HepG2 (cell line): ENCODE results near the gene BST2. TPM values are rescaled to one million over a fixed set of nuclear protein-coding genes. Genes with fewer than 3 reads are reported as not detected.

ENCODE experiments used
- ATAC-seq: fragments of 200-7000 bp; cut with Tn5 transposase; 3 replicates; pipeline ENCODE4 v1.9.1; 2020; ENCODE audit warnings: mild to moderate bottlenecking, moderate library complexity
- BruUV-seq: library from RNA; stranded (reverse); fragments of 400-500 nt; replicated peaks from 2 replicates; lab custom pipeline; 2021; lab: Mats Ljungman, UMichigan
- CTCF ChIA-PET: fragments of 300-600 bp; formaldehyde crosslinking; extraction: SDS; loops from one replicate; lab custom pipeline; 2021; ENCODE audit warnings: low total read pairs, inconsistent platforms, low intra/inter-chr PET ratio; lab: Yijun Ruan, JAX
- POLR2A ChIA-PET: fragments of 350-600 bp; sonication (Branson Sonifier 250); formaldehyde crosslinking; loops from one replicate; lab custom pipeline; 2020; ENCODE audit warnings: antibody characterized with exemption, inconsistent platforms; lab: Yijun Ruan, JAX
- DNase-seq: peaks from one replicate; pipeline ENCODE4 v3.0.0-alpha.2; 2015; ENCODE audit warnings: low spot score
- FAIRE-seq: peaks from 3 replicates; lab custom pipeline; 2011; peaks lifted over from hg19 to GRCh38; lab: Jason Lieb, UNC
- H2AFZ ChIP-seq: one replicate; pipeline ENCODE4 v1.6.1; 2011; ENCODE audit warnings: low read length, inconsistent platforms
- H3K27ac ChIP-seq: fragments of 300-600 bp; 3 replicates; pipeline ENCODE4 v1.8.0; 2011; ENCODE audit warnings: mixed run types, mild to moderate bottlenecking, mixed read lengths, low read length, inconsistent platforms; ENCODE audit not compliant: insufficient read depth; ENCODE audit errors: extremely low read length
- H3K27me3 ChIP-seq, 2 experiments: fragments of 200-600 bp in 1 of 2; 2 replicates in 1 of 2; 3 replicates in 1 of 2; pipeline versions ENCODE4 v1.6.0 to v1.8.0; 2011; ENCODE audit warnings: low read length in 2 of 2, mild to moderate bottlenecking in 2 of 2, moderate library complexity in 2 of 2, inconsistent platforms in 1 of 2; ENCODE audit not compliant: insufficient read depth in 2 of 2, control insufficient read depth in 1 of 2
- H3K36me3 ChIP-seq, 2 experiments: fragments of 200-600 bp in 1 of 2; replicated peaks in 1 of 2; 2 replicates in 1 of 2; 3 replicates in 1 of 2; pipeline versions ENCODE4 v1.5.1 to v1.8.0; 2011; ENCODE audit warnings: low read length in 2 of 2, inconsistent platforms in 1 of 2; ENCODE audit not compliant: insufficient read depth in 2 of 2, control insufficient read depth in 1 of 2
- H3K4me1 ChIP-seq: 2 replicates; pipeline ENCODE4 v1.5.1; 2012; ENCODE audit warnings: low read length, inconsistent platforms; ENCODE audit not compliant: insufficient read depth
- H3K4me2 ChIP-seq: 2 replicates; pipeline ENCODE4 v1.6.0; 2011; ENCODE audit warnings: low read depth, low read length, inconsistent platforms
- H3K4me3 ChIP-seq, 3 experiments: fragments of 200-600 bp in 1 of 3; sonication (generic), shearing (Covaris generic) in 1 of 3; replicated peaks in 1 of 3; 2 replicates each; pipeline ENCODE4 v1.5.1; 2011 to 2016; ENCODE audit warnings: low read length in 3 of 3, inconsistent platforms in 2 of 3, low read depth in 2 of 3, mild to moderate bottlenecking in 2 of 3, control low read depth in 1 of 3, mixed read lengths in 1 of 3; ENCODE audit not compliant: insufficient read depth in 1 of 3
- H3K79me2 ChIP-seq: one replicate; pipeline ENCODE4 v1.6.1; 2011; ENCODE audit warnings: low read length, inconsistent platforms; ENCODE audit not compliant: insufficient read depth
- H3K9ac ChIP-seq: 2 replicates; pipeline ENCODE4 v1.6.0; 2011; ENCODE audit warnings: mild to moderate bottlenecking, low read depth, low read length, inconsistent platforms; ENCODE audit not compliant: insufficient read depth
- H3K9me3 ChIP-seq: 2 replicates; pipeline ENCODE4 v1.5.1; 2012; ENCODE audit warnings: mild to moderate bottlenecking, low read length
- H4K20me1 ChIP-seq: 2 replicates; pipeline ENCODE4 v1.6.0; 2011; ENCODE audit warnings: inconsistent platforms, mild to moderate bottlenecking, low read length, moderate library complexity; ENCODE audit not compliant: insufficient read depth
- NFKB2 ChIP-seq: sonication (generic); formaldehyde crosslinking; IDR thresholded peaks from 2 replicates; pipeline ENCODE4 v1.4.0; 2020; ENCODE audit warnings: missing genetic modification reagents, borderline replicate concordance
- ONECUT2 ChIP-seq: sonication (generic); formaldehyde crosslinking; IDR thresholded peaks from 2 replicates; pipeline ENCODE4 v1.4.0; 2020; ENCODE audit warnings: missing genetic modification reagents
- TBX3 ChIP-seq: fragments of 450-650 bp; IDR thresholded peaks from 2 replicates; pipeline ENCODE4 v1.6.1; 2017; ENCODE audit warnings: antibody characterized with exemption, mild to moderate bottlenecking, inconsistent platforms, borderline replicate concordance
- TCF7 ChIP-seq: sonication (generic); IDR thresholded peaks from 2 replicates; pipeline ENCODE4 v1.6.1; 2016; ENCODE audit warnings: antibody characterized with exemption, low read depth
- THAP11 ChIP-seq: IDR thresholded peaks from 2 replicates; pipeline ENCODE4 v1.6.1; 2016; ENCODE audit warnings: missing biosample characterization, missing genetic modification reagents
- XRCC5 ChIP-seq: fragments of 200-400 bp; formaldehyde crosslinking; optimal IDR thresholded peaks from 2 replicates; pipeline ENCODE3; 2017; ENCODE audit warnings: mild to moderate bottlenecking, low read length
- ZNF263 ChIP-seq: sonication (generic); formaldehyde crosslinking; IDR thresholded peaks from 2 replicates; pipeline ENCODE4 v1.4.0; 2020; ENCODE audit warnings: missing genetic modification reagents
- ZNF367 ChIP-seq: sonication (generic); formaldehyde crosslinking; IDR thresholded peaks from 2 replicates; pipeline ENCODE4 v1.4.0; 2020; ENCODE audit warnings: missing genetic modification reagents, borderline replicate concordance
- ZNF44 ChIP-seq: sonication (generic); formaldehyde crosslinking; IDR thresholded peaks from 2 replicates; pipeline ENCODE4 v1.5.1; 2020; ENCODE audit warnings: mild to moderate bottlenecking, missing genetic modification reagents
- ZNF780A ChIP-seq: sonication (generic); formaldehyde crosslinking; IDR thresholded peaks from 2 replicates; pipeline ENCODE4 v1.8.0; 2022; ENCODE audit warnings: mild to moderate bottlenecking, missing genetic modification reagents, moderate library complexity
- ZNF788 ChIP-seq: sonication (generic); formaldehyde crosslinking; IDR thresholded peaks from 2 replicates; pipeline ENCODE4 v1.5.0; 2020; ENCODE audit warnings: mild to moderate bottlenecking, missing genetic modification reagents, borderline replicate concordance
- WGBS: methylation state at CpG from one replicate; pipeline ENCODE4 v1.1.6; 2017; ENCODE audit warnings: low lambda C conversion rate; 5-methylcytosine and 5-hydroxymethylcytosine counted together
- in situ Hi-C: cut with HindIII; loops from 2 replicates; pipeline ENCODE4 v1.10.0; 2017; ENCODE audit warnings: low pct_unique_long_range_greater_than_20kb; ENCODE audit not compliant: extremely low pct_ligation_motif_present
- intact Hi-C: fragments of 100-400 bp; cut with micrococcal nuclease; formaldehyde crosslinking; loops from one replicate; pipeline ENCODE4 v1.10.0; 2022; ENCODE audit not compliant: unreplicated experiment
- polyA plus RNA-seq, 8 experiments: library from polyadenylated mRNA; depleted of rRNA in 3 of 8; stranded (reverse) in 7 of 8; unstranded in 1 of 8; fragments of >200 nt; fragmentation: Illumina TruSeq in 4 of 8; extraction: Trizol in 4 of 8; gene quantifications; 2 replicates each; pipeline versions ENCODE4 v1.2.1 to v1.2.3, GENCODE V29; 2011 to 2016; ENCODE audit warnings: low read depth in 4 of 8, missing spikeins in 1 of 8, mixed read lengths in 1 of 8; ENCODE audit not compliant: insufficient read depth in 1 of 8
- total RNA-seq, 5 experiments: library from RNA; depleted of rRNA; stranded (reverse); fragments of >200 nt; fragmentation: Illumina TruSeq; extraction: Trizol; gene quantifications; 2 replicates each; pipeline ENCODE4 v1.2.3, GENCODE V29; 2016; ENCODE audit warnings: low read depth in 1 of 5
- TF ChIP-seq, protein P1 (sequence below): sonication (generic); formaldehyde crosslinking; IDR thresholded peaks from 2 replicates; pipeline ENCODE4 v1.5.1; 2020; ENCODE audit warnings: missing genetic modification reagents, mild to moderate bottlenecking, borderline replicate concordance
- TF ChIP-seq, protein P2 (sequence below): sonication (generic); formaldehyde crosslinking; IDR thresholded peaks from 2 replicates; pipeline ENCODE4 v1.4.0; 2020; ENCODE audit warnings: mild to moderate bottlenecking, low read depth, missing genetic modification reagents
- TF ChIP-seq, protein P3 (sequence below), 2 experiments: sonication (generic) in 1 of 2; formaldehyde crosslinking in 1 of 2; IDR thresholded peaks; 2 replicates each; pipeline versions ENCODE4 v1.5.1 to v1.6.1; 2011 to 2020; ENCODE audit warnings: borderline replicate concordance in 1 of 2, low read depth in 1 of 2, low read length in 1 of 2, mild to moderate bottlenecking in 1 of 2, missing genetic modification reagents in 1 of 2, moderate library complexity in 1 of 2
- TF ChIP-seq, protein P4 (sequence below): sonication (generic); formaldehyde crosslinking; conservative IDR thresholded peaks from 2 replicates; pipeline ENCODE4 v1.8.0; 2022; ENCODE audit warnings: mild to moderate bottlenecking, moderate library complexity, missing genetic modification reagents

Gene BST2
- total and polyA plus RNA-seq, 2 of the 13 experiments (the other 11 are each of a cell fraction or from before 2014, with no cell fraction given) = 58.8 to 93.8 TPM

DNA sequence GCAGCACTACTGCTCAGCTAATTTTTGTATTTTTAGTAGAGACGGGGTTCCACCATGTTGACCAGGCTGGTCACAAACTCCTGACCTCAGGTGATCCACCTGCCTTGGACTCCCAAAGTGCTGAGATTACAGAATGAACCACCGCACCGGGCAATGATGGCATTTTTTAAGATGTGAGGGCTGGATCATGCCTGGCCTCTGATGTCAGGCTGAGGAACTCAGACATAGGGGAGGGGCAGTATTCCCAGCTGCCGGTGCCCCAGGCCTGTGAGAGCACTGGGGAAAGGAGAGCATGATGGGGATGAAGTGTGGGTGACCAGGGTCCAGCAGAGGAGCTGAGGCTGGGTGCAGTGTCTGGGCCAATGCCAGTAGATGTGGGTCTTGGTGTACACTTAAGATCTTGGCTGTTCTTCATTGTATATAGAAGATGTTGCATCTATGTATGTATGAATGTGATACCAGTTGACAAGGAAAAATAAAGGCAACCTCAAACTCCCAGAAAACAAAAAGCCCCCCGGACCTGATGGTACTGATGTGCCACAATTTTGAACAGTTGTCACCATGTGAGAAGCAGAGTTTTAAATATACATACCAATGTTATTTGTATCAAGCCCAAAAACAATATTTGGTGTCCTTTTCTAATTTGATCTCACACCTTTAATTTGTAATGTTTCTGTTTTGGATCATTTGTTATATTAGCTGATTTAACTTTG, 24.8 kb downstream of the BST2 start:
- H3K9ac ChIP-seq = no peak overlapping the region
- no peaks in the 10 kb centered on the region for H3K9me3 ChIP-seq
- CTCF ChIA-PET = no interaction called here
- no peak overlapping the region for H3K27ac ChIP-seq
- no peaks in the 10 kb centered on the region for H4K20me1 ChIP-seq
- ATAC-seq = no peak
- no peak for TF ChIP-seq TCF7
- TF ChIP-seq, protein P1, sequence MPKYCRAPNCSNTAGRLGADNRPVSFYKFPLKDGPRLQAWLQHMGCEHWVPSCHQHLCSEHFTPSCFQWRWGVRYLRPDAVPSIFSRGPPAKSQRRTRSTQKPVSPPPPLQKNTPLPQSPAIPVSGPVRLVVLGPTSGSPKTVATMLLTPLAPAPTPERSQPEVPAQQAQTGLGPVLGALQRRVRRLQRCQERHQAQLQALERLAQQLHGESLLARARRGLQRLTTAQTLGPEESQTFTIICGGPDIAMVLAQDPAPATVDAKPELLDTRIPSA (CRISPR knock-in tag) = no peak
- no peak for TF ChIP-seq ZNF367 (CRISPR knock-in tag)
- TF ChIP-seq TBX3 = no peak
- no peak for TF ChIP-seq ZNF788 (CRISPR knock-in tag)
- TF ChIP-seq XRCC5 = no peak
- TF ChIP-seq NFKB2 (CRISPR knock-in tag) = no peak
- no peak for TF ChIP-seq ZNF263 (CRISPR knock-in tag)
- TF ChIP-seq ONECUT2 (CRISPR knock-in tag) = no peak
- TF ChIP-seq, protein P2, sequence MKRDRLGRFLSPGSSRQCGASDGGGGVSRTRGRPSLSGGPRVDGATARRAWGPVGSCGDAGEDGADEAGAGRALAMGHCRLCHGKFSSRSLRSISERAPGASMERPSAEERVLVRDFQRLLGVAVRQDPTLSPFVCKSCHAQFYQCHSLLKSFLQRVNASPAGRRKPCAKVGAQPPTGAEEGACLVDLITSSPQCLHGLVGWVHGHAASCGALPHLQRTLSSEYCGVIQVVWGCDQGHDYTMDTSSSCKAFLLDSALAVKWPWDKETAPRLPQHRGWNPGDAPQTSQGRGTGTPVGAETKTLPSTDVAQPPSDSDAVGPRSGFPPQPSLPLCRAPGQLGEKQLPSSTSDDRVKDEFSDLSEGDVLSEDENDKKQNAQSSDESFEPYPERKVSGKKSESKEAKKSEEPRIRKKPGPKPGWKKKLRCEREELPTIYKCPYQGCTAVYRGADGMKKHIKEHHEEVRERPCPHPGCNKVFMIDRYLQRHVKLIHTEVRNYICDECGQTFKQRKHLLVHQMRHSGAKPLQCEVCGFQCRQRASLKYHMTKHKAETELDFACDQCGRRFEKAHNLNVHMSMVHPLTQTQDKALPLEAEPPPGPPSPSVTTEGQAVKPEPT (CRISPR knock-in tag) = no peak
- TF ChIP-seq THAP11 = no peak
- TF ChIP-seq, protein P3, sequence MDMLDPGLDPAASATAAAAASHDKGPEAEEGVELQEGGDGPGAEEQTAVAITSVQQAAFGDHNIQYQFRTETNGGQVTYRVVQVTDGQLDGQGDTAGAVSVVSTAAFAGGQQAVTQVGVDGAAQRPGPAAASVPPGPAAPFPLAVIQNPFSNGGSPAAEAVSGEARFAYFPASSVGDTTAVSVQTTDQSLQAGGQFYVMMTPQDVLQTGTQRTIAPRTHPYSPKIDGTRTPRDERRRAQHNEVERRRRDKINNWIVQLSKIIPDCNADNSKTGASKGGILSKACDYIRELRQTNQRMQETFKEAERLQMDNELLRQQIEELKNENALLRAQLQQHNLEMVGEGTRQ (IDR thresholded peaks at IDR 0.05; ENCODE audit: low read depth, low read length) = no peak
- TF ChIP-seq, protein P3 (CRISPR knock-in tag; IDR thresholded peaks at IDR 0.05; ENCODE audit: borderline replicate concordance) = no peak
- TF ChIP-seq, protein P4, sequence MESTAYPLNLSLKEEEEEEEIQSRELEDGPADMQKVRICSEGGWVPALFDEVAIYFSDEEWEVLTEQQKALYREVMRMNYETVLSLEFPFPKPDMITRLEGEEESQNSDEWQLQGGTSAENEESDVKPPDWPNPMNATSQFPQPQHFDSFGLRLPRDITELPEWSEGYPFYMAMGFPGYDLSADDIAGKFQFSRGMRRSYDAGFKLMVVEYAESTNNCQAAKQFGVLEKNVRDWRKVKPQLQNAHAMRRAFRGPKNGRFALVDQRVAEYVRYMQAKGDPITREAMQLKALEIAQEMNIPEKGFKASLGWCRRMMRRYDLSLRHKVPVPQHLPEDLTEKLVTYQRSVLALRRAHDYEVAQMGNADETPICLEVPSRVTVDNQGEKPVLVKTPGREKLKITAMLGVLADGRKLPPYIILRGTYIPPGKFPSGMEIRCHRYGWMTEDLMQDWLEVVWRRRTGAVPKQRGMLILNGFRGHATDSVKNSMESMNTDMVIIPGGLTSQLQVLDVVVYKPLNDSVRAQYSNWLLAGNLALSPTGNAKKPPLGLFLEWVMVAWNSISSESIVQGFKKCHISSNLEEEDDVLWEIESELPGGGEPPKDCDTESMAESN (CRISPR knock-in tag) = no peak
- TF ChIP-seq ZNF44 (CRISPR knock-in tag) = no peak
- no peak for TF ChIP-seq ZNF780A (CRISPR knock-in tag)
- WGBS = 39% methylated on average over 5 of the region's 5 CpGs
- DNase-seq = no peak
- H3K4me3 ChIP-seq = no peak overlapping the region
- no peak for FAIRE-seq
- BruUV-seq = no TSS peak
- no peaks in the 10 kb centered on the region for H3K79me2 ChIP-seq
- no peaks in the 10 kb centered on the region for H3K36me3 ChIP-seq
- peaks cover 24% of the 10 kb centered on the region for H3K4me1 ChIP-seq
- H3K4me2 ChIP-seq = no peak overlapping the region
- intact Hi-C loops = no loop called here
- in situ Hi-C loops = no loop called here
- peaks cover 0 to 8% of the 10 kb centered on the region in 2 experiments; a peak in 3 of 5 replicates for H3K27me3 ChIP-seq
- H2AFZ ChIP-seq = no peak overlapping the region
- POLR2A ChIA-PET = no interaction called here
